ENCODE data around the gene GAS2L2.

Gene GAS2L2

DNA sequence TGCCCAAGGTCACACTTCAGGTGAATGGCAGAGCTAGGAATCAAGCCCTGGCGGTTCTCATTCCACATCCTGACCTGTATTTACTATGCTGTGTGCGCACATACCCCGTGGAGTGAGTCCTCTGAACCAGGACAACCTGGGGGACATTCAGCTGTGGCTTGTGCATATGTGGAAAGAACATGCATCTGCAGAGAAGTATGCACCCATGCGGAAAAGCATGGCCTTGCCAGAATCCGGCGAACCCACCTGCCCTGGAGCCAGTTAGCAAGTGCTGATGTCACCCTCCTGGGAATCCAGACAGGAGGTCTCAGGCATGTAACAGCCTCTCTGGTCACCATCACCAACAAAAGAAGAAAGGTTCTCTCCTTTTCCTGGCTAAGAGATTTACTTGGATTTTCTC, 19.7 kb downstream of the GAS2L2 start:
- H3K27me3 ChIP-seq (ENCODE audit: control insufficient read depth, insufficient read depth, low read length): peaks cover 10% of the 10 kb centered on the region

DNA sequence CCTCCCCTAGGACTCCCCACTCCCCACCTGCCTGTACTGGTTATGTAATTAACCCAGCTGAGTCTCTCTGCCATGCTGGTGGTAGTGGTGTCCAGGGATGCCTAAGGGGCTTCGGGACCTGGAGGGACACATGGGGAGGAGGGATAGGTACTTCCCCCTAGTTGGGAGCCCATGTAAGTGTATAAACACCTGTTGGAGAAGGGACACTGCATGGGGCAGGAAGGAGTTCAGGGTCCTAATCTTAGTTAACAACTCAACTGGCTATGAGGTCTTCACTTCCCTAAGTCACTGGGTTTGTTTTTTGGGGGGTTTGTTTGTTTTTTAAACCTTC, 20.3 kb downstream of the GAS2L2 start:
- Histone ChIP-seq H3K4me3 (ENCODE audit: low read depth, low read length) (peak overlapping the region; percentile 82), H3K9ac (ENCODE audit: low read depth, low read length) (no peak overlapping the region), H3K27ac (ENCODE audit: low read depth, low read length) (no peak overlapping the region), H3K4me1 (ENCODE audit: control insufficient read depth, insufficient read depth, low read length) (peaks cover 30% of the 10 kb centered on the region), H3K36me3 (ENCODE audit: control insufficient read depth, insufficient read depth, low read length) (no peaks in the 10 kb centered on the region), H3K9me3 (ENCODE audit: control insufficient read depth, insufficient read depth, low read length) (no peaks in the 10 kb centered on the region), H3K27me3 (ENCODE audit: control insufficient read depth, insufficient read depth, low read length) (peaks cover 7% of the 10 kb centered on the region)

More for the DNA sequence above, 19.7 kb downstream of the GAS2L2 start:
- no peaks in the 10 kb centered on the region for H3K36me3 ChIP-seq (ENCODE audit: control insufficient read depth, insufficient read depth, low read length)
- no peak overlapping the region for H3K4me3 ChIP-seq (ENCODE audit: low read depth, low read length)
- peaks cover 30% of the 10 kb centered on the region for H3K4me1 ChIP-seq (ENCODE audit: control insufficient read depth, insufficient read depth, low read length)
- H3K27ac ChIP-seq (ENCODE audit: low read depth, low read length): no peak overlapping the region
- H3K9ac ChIP-seq (ENCODE audit: low read depth, low read length): no peak overlapping the region
- H3K9me3 ChIP-seq (ENCODE audit: control insufficient read depth, insufficient read depth, low read length): no peaks in the 10 kb centered on the region

DNA sequence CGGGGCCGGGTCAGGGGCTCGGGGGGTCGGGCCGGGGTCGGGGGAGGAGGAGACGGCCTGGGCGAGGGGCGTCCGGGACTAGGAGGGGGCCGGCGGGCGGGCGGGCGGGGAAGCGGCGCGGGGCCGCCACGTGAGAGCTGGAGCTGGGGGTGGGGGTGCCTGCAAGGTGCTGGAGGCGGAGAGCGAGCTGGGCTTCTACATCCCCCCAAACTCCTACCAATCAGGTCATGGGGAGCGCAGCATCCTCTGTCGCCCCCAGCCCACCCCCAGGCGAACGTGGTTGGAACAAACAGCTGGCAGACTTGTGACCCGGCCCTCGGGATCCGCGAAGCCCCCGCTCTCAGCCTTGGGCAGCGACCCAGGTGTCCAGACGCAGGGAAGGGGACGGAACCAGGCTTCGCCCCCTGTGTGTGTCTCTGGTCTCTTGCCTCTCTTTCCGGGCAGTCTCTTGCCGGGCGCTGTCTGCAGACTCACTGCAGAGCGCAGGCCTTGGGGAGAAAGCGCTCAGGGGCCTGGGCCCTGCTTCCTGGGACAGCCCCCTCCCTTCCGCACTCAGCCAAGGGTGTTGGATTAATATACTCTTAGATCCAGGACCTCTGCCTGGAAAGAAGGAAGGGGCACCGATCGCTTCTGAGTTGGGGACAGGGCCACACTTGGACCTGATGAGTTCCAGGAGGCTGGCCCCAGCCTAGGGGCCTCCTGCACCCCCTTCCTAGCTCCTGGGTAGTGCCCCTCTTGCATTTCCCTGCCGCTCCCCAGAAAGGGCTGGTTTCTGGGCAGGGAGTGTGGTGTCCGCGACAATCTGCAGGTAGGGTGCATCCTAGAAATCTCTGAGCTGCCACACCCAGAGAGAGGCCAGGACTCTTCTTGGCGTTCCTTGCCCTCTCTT, 20.9 kb downstream of the GAS2L2 start:
- Histone ChIP-seq H3K9ac (ENCODE audit: low read depth, low read length) (peak overlapping the region; percentile 47; the same call in 1 of the 2 replicates), H3K4me3 (ENCODE audit: low read depth, low read length) (peak overlapping the region; percentile 82), H3K27ac (ENCODE audit: low read depth, low read length) (no peak overlapping the region), H3K4me1 (ENCODE audit: control insufficient read depth, insufficient read depth, low read length) (peaks cover 30% of the 10 kb centered on the region), H3K27me3 (ENCODE audit: control insufficient read depth, insufficient read depth, low read length) (peaks cover 7% of the 10 kb centered on the region), H3K9me3 (ENCODE audit: control insufficient read depth, insufficient read depth, low read length) (no peaks in the 10 kb centered on the region), H3K36me3 (ENCODE audit: control insufficient read depth, insufficient read depth, low read length) (no peaks in the 10 kb centered on the region)

DNA sequence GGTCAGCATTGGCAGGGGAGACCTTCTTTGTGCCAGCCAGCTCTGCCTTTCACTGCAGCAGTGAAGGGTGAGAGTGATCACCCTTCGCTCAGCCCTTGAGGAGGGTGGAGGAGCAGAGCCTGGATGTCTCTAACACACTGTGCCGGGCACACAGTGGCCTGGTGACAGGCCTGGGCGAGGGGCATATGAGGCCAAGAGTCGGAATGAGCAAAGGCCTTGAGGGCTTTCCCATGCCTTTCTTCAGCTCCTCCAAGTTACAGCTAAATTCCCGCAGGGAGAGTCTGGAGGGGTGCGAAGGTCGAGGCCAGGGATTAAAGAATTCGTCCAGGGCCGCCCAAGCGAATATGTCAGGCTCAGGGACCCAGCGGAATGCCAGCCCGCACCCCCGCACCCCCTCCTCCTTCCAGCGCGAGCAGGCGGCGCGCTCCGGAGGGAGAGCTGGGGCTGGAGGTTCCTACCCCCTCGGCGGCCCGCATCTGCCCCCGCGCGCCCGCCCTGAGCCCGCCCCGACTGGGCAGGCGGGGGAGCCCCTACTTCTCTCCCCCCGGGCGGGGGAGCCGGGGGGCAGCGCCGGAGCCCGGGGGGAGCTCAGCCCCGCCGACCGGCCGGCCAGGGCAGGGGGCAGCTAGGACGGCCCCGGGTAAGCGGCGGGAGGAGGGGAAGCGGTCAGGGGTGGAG, 21.7 kb downstream of the GAS2L2 start, which contains the start of gene RASL10B:
Gene RASL10B, plus strand, starts transcription at position 401 of the 678 bp plus-strand sequence. CDS start 3,546 bp downstream, outside the sequence.
- Histone ChIP-seq H3K4me3 (ENCODE audit: low read depth, low read length) (peak within 1 kb of the TSS; percentile 82), H3K27me3 (ENCODE audit: control insufficient read depth, insufficient read depth, low read length) (peaks cover 7% of the 10 kb centered on the region), H3K9me3 (ENCODE audit: control insufficient read depth, insufficient read depth, low read length) (no peaks in the 10 kb centered on the region), H3K27ac (ENCODE audit: low read depth, low read length) (no peak within 1 kb of the TSS), H3K4me1 (ENCODE audit: control insufficient read depth, insufficient read depth, low read length) (peaks cover 37% of the 10 kb centered on the region), H3K36me3 (ENCODE audit: control insufficient read depth, insufficient read depth, low read length) (no peaks in the 10 kb centered on the region), H3K9ac (ENCODE audit: low read depth, low read length) (peak within 1 kb of the TSS; percentile 47)

DNA sequence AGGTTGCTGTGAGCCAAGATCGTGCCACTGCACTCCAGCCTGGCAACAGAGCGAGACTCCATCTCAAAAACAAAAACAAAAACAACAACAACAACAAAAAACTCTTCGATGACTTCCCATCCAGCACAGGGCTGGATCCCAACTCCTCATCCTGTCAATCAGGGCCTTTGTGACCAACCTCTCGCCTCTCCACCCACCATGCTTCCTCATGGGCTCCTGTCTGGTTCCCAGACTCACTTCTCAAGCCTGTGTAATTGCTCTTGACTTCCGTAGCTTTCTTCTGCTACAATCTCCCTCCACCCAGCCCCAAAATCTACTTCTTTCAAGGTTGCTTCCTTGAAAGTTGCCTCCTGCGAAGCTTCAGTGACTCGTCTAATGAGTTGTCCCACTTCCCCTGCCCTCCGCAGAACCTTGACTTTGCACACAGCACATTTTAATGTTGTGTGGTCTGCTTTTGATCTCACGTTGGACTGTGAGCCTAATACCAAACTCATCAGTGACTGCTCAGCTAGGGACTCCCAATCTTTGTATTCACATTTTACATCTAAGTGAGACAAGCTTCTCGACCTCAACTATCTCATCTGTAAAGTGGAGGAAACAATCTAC, 22.5 kb downstream of the GAS2L2 start:
- Histone ChIP-seq H3K4me3 (ENCODE audit: low read depth, low read length) (no peak overlapping the region), H3K27ac (ENCODE audit: low read depth, low read length) (no peak overlapping the region), H3K36me3 (ENCODE audit: control insufficient read depth, insufficient read depth, low read length) (peaks cover 5% of the 10 kb centered on the region; the same call in 1 of the 2 replicates), H3K9ac (ENCODE audit: low read depth, low read length) (no peak overlapping the region), H3K4me1 (ENCODE audit: control insufficient read depth, insufficient read depth, low read length) (peaks cover 42% of the 10 kb centered on the region), H3K27me3 (ENCODE audit: control insufficient read depth, insufficient read depth, low read length) (peaks cover 7% of the 10 kb centered on the region), H3K9me3 (ENCODE audit: control insufficient read depth, insufficient read depth, low read length) (no peaks in the 10 kb centered on the region)

DNA sequence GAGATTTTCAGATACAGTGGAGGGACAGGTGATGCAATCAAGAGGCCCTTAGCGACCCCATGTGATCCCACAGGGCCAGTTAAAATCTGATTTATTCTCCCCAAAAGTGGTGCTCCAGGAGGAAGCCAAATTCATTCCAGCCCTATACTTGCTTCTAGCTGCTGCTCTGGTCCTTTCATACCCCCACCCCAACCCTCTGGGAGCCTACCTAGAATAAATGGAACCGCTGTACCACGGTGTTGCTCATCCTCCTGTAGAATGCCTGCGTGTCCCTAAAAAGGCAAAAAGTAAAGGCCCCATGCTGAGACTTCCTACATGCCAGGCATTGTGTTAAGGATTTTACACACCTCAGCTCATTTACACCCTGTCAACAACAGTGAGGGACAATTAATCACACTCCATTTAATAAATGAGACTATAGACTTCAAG, 23.6 kb downstream of the GAS2L2 start:
- Histone ChIP-seq H3K4me1 (ENCODE audit: control insufficient read depth, insufficient read depth, low read length) (peaks cover 42% of the 10 kb centered on the region), H3K9me3 (ENCODE audit: control insufficient read depth, insufficient read depth, low read length) (no peaks in the 10 kb centered on the region), H3K27ac (ENCODE audit: low read depth, low read length) (peak overlapping the region; percentile 4), H3K36me3 (ENCODE audit: control insufficient read depth, insufficient read depth, low read length) (peaks cover 16% of the 10 kb centered on the region), H3K9ac (ENCODE audit: low read depth, low read length) (no peak overlapping the region), H3K4me3 (ENCODE audit: low read depth, low read length) (no peak overlapping the region), H3K27me3 (ENCODE audit: control insufficient read depth, insufficient read depth, low read length) (peaks cover 7% of the 10 kb centered on the region)

DNA sequence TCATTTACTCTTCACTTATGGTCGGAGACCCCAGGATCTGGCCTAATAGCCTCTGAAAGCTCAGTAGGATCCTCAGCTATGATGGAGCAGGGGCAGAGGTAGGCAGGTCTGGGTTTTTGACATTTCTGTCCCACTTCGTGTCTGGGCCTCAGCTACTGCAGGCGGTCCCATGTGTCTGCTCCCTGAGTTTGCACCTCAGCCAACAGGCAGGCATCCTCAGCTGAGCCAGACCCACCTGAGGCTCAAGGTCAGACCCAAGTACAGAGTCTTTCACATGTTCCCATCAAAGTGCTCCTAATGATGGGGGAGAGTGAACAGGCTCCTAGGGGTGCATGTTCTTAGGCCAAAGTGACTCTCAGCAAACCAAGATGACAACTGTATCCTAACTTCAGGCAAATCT, 24.5 kb downstream of the GAS2L2 start:
- H3K4me3 ChIP-seq (ENCODE audit: low read depth, low read length): no peak overlapping the region
- no peak overlapping the region for H3K27ac ChIP-seq (ENCODE audit: low read depth, low read length)
- no peaks in the 10 kb centered on the region for H3K9me3 ChIP-seq (ENCODE audit: control insufficient read depth, insufficient read depth, low read length)
- peaks cover 42% of the 10 kb centered on the region for H3K4me1 ChIP-seq (ENCODE audit: control insufficient read depth, insufficient read depth, low read length)
- H3K27me3 ChIP-seq (ENCODE audit: control insufficient read depth, insufficient read depth, low read length): peaks cover 7% of the 10 kb centered on the region
- H3K36me3 ChIP-seq (ENCODE audit: control insufficient read depth, insufficient read depth, low read length): peaks cover 24% of the 10 kb centered on the region
- no peak overlapping the region for H3K9ac ChIP-seq (ENCODE audit: low read depth, low read length)

DNA sequence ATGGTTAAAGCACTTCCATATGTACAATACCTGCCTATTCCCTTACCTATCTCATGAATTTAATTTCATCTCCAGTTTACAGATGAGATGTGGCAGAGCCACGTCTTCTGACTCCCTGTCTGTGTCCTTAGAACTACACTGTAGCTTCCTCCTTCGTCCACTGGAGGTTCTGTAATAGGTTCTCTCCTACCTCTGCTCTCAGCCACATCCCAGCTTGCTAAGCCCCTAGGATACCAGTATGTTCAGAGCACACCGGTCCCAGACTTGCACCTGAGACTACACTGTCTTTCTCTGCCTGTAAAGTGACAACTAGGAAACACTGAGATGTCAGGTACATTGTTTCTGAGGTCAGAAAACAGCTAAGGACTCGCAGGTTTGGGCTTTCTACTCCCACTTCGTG, 25.4 kb downstream of the GAS2L2 start:
- H3K27me3 ChIP-seq (ENCODE audit: control insufficient read depth, insufficient read depth, low read length): peaks cover 7% of the 10 kb centered on the region
- H3K9ac ChIP-seq (ENCODE audit: low read depth, low read length): no peak overlapping the region
- H3K9me3 ChIP-seq (ENCODE audit: control insufficient read depth, insufficient read depth, low read length): no peaks in the 10 kb centered on the region
- H3K36me3 ChIP-seq (ENCODE audit: control insufficient read depth, insufficient read depth, low read length): peaks cover 32% of the 10 kb centered on the region
- H3K4me1 ChIP-seq (ENCODE audit: control insufficient read depth, insufficient read depth, low read length): peaks cover 37% of the 10 kb centered on the region
- H3K4me3 ChIP-seq (ENCODE audit: low read depth, low read length): no peak overlapping the region
- no peak overlapping the region for H3K27ac ChIP-seq (ENCODE audit: low read depth, low read length)

DNA sequence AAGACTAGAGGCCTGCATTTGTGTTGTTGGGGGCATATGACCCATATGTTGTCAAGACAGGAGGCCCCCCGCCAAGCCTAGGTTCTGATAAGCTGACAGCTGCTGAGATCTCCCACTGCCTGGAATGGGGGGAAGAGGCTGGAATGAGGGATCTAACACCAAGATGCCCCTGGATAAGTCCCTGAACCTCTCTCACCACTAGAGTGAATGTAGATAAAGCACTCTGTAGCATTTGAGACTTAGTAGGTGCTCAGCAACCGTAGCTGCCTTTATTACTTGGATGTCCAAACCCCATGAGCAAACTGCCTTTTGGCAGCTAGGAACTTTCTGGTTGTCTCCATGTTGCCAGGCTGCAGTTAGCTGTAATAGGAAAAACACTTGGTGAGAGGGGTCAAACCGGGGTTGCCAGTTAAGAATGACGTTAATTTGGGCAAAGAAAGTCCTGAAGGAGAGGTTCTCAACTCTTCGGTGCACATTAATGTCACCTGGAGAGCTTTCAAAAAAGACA, 26.0 kb downstream of the GAS2L2 start:
- Histone ChIP-seq H3K27ac (ENCODE audit: low read depth, low read length) (peak overlapping the region; percentile 17), H3K36me3 (ENCODE audit: control insufficient read depth, insufficient read depth, low read length) (peaks cover 34% of the 10 kb centered on the region), H3K9me3 (ENCODE audit: control insufficient read depth, insufficient read depth, low read length) (no peaks in the 10 kb centered on the region)

DNA sequence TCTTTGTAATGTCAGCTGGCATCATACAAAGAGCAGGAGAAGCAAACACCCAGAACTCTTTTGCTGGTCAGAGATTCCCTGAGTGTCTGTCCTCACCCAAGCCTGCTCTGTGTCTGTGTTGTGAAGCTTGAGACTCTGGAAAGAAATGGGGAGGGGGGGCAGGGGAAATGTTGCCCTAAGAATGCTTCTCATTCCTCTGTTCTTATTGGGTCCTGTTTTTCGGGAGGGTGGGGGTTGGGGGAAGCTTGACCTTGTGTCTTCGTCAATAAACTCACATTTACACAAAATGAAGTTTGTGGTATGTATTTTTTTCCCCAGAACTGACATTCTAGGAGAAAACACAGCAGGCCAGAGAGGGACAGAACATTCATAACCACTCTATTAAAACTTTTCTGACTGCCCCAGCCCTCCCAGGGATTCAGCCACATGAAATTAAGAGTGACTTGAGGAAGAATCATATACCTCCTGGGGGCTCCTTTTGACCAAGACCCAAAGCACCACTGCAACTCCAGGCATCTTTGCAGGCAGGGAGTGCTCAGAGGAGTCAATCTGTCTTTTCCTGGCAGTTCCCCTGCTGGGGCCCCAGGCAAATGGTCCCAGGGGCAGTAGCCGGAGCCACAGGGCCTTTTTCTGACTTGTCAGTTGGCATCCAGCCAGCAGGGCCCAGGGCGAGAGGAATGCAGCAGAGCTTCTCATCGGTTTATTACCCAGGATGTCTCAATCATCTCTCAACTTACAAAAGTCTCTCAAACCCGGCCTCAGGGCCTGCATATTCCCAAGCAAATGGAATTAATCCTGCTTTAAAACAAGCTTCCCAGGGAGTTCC, 26.7 kb downstream of the GAS2L2 start:
- Histone ChIP-seq H3K4me1 (ENCODE audit: control insufficient read depth, insufficient read depth, low read length) (peaks cover 36% of the 10 kb centered on the region), H3K9me3 (ENCODE audit: control insufficient read depth, insufficient read depth, low read length) (no peaks in the 10 kb centered on the region), H3K9ac (ENCODE audit: low read depth, low read length) (no peak overlapping the region), H3K4me3 (ENCODE audit: low read depth, low read length) (no peak overlapping the region), H3K27me3 (ENCODE audit: control insufficient read depth, insufficient read depth, low read length) (peaks cover 7% of the 10 kb centered on the region), H3K27ac (ENCODE audit: low read depth, low read length) (peak overlapping the region; percentile 17), H3K36me3 (ENCODE audit: control insufficient read depth, insufficient read depth, low read length) (peaks cover 37% of the 10 kb centered on the region)

More for the DNA sequence above, 26.0 kb downstream of the GAS2L2 start:
- Histone ChIP-seq H3K27me3 (ENCODE audit: control insufficient read depth, insufficient read depth, low read length) (peaks cover 7% of the 10 kb centered on the region), H3K4me3 (ENCODE audit: low read depth, low read length) (no peak overlapping the region), H3K9ac (ENCODE audit: low read depth, low read length) (no peak overlapping the region), H3K4me1 (ENCODE audit: control insufficient read depth, insufficient read depth, low read length) (peaks cover 36% of the 10 kb centered on the region)
